Stimulated activated naive CD8-positive, alpha-beta T cell treated with anti-CD3 and anti-CD28 coated beads, Interleukin-15, amount 100 ng/mL, for 72 hours (primary cell): ENCODE results near the gene TOMM22.

Experiments
- ATAC-seq: fragments of 150-1000 bp; cut with Tn5 transposase; 2 replicates; pipeline ENCODE4 v1.10.0; 2021; ENCODE audit warnings: mild to moderate bottlenecking, moderate library complexity
- DNase-seq, 2 donors: peaks; one replicate each; pipeline ENCODE4 v3.0.0; 2021 to 2022
- H3K27ac Mint-ChIP-seq, 2 donors: one replicate each; pipeline ENCODE4 v1.8.0; 2022; ENCODE audit warnings: mild to moderate bottlenecking in 2 of 2, mixed read lengths in 2 of 2, moderate library complexity in 2 of 2
- H3K27me3 Mint-ChIP-seq: one replicate; pipeline ENCODE4 v1.8.0; 2022; ENCODE audit warnings: mixed read lengths
- H3K4me1 Mint-ChIP-seq: one replicate; pipeline ENCODE4 v1.8.0; 2022; ENCODE audit warnings: mild to moderate bottlenecking, mixed read lengths
- H3K4me3 Mint-ChIP-seq, 2 donors: one replicate each; pipeline ENCODE4 v1.8.0; 2022; ENCODE audit warnings: mild to moderate bottlenecking in 2 of 2, mixed read lengths in 2 of 2, moderate library complexity in 1 of 2
- H3K9me3 Mint-ChIP-seq, 2 donors: one replicate each; pipeline ENCODE4 v1.8.0; 2022; ENCODE audit warnings: mixed read lengths in 2 of 2

Gene TOMM22

GRCh38 chr22:38718414-38718813 is 36.7 kb downstream of the TOMM22 start:
- no peak overlapping the region for H3K27ac Mint-ChIP-seq

GRCh38 chr22:38719196-38719595 is 37.4 kb downstream of the TOMM22 start:
- DNase-seq (no peak), ATAC-seq (no peak)
- Mint-ChIP-seq H3K9me3 (no peaks in the 10 kb centered on the region), H3K4me1 (peaks cover 16% of the 10 kb centered on the region), H3K4me3 (no peak overlapping the region), H3K27ac (no peak overlapping the region), H3K27me3 (no peaks in the 10 kb centered on the region)

More at GRCh38 chr22:38718414-38718813, 36.7 kb downstream of the TOMM22 start:
- peaks cover 23% of the 10 kb centered on the region for H3K4me1 Mint-ChIP-seq
- DNase-seq: no peak
- ATAC-seq: no peak
- no peaks in the 10 kb centered on the region for H3K27me3 Mint-ChIP-seq
- no peaks in the 10 kb centered on the region for H3K9me3 Mint-ChIP-seq
- no peak overlapping the region for H3K4me3 Mint-ChIP-seq

GRCh38 chr22:38720350-38720749 is 38.6 kb downstream of the TOMM22 start:
- DNase-seq (no peak), ATAC-seq (no peak)
- Mint-ChIP-seq H3K27me3 (no peaks in the 10 kb centered on the region), H3K9me3 (no peaks in the 10 kb centered on the region), H3K27ac (no peak overlapping the region), H3K4me1 (peaks cover 5% of the 10 kb centered on the region), H3K4me3 (no peak overlapping the region)

DNA sequence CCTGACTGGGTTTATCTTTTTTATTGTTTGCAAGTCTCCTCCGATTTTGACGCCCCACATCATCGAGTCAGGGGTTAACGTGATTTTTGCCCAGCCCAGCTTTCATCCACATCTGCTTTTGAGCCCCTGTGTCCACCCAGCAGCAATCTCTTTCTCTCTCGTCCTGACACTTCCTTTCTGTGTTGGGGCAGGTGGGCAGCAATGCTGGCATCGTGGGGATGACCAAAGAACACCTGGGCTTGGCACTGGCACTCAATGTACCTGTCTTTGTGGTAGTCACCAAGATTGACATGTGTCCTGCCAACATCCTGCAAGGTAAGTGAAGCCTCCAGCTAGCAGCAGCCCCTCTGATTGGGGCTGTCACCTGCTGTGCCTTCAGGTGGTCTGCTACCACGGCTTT is 39.8 kb downstream of the TOMM22 start:
- no peaks in the 10 kb centered on the region for H3K27me3 Mint-ChIP-seq

GRCh38 chr22:38724176-38724575 is 42.4 kb downstream of the TOMM22 start:
- DNase-seq (no peak), ATAC-seq (no peak)
- Mint-ChIP-seq H3K4me3 (no peak overlapping the region), H3K27ac (no peak overlapping the region), H3K4me1 (no peaks in the 10 kb centered on the region), H3K9me3 (no peaks in the 10 kb centered on the region), H3K27me3 (no peaks in the 10 kb centered on the region)

More for the DNA sequence above, 39.8 kb downstream of the TOMM22 start:
- DNase-seq (no peak), ATAC-seq (no peak)
- Mint-ChIP-seq H3K4me1 (no peaks in the 10 kb centered on the region), H3K4me3 (no peak overlapping the region), H3K27ac (peak overlapping the region in 1 of 2 donors; percentile 17), H3K9me3 (no peaks in the 10 kb centered on the region)

GRCh38 chr22:38724926-38725571 is 43.3 kb downstream of the TOMM22 start:
- H3K4me1 Mint-ChIP-seq: no peaks in the 10 kb centered on the region
- H3K4me3 Mint-ChIP-seq: no peak overlapping the region
- H3K9me3 Mint-ChIP-seq: no peaks in the 10 kb centered on the region
- H3K27me3 Mint-ChIP-seq: no peaks in the 10 kb centered on the region
- ATAC-seq (peak; percentile 76), DNase-seq (peak in 1 of 2 donors; percentile 30)
- H3K27ac Mint-ChIP-seq: peak overlapping the region; percentile 43 to 83

GRCh38 chr22:38725900-38726655 is 44.3 kb downstream of the TOMM22 start:
- Mint-ChIP-seq H3K4me1 (peaks cover 9% of the 10 kb centered on the region), H3K27me3 (no peaks in the 10 kb centered on the region), H3K27ac (peak overlapping the region in 1 of 2 donors; percentile 38), H3K9me3 (no peaks in the 10 kb centered on the region), H3K4me3 (no peak overlapping the region)
- no peak for DNase-seq
- no peak for ATAC-seq

DNA sequence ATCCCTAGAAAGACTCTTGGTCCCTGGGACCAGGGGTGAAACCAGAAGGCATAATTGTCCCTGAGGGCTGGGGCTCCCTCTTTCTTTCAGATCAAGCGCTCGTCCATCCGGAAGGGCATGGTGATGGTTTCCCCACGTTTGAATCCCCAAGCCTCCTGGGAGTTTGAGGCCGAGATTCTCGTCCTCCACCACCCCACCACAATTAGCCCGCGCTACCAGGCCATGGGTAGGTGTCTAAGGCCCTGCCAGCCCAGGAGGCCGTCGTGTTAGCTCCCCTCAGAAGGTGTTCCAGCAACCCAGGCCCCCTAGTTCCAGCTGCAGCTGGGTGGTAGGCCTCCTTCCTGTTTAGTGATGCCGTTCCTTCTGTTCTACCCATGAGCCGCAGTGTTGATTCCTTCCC is 45.4 kb downstream of the TOMM22 start:
- Mint-ChIP-seq H3K4me1 (peaks cover 19% of the 10 kb centered on the region), H3K27me3 (no peaks in the 10 kb centered on the region), H3K4me3 (no peak overlapping the region), H3K27ac (peak overlapping the region in 1 of 2 donors; percentile 87), H3K9me3 (no peaks in the 10 kb centered on the region)
- DNase-seq (no peak), ATAC-seq (no peak)

DNA sequence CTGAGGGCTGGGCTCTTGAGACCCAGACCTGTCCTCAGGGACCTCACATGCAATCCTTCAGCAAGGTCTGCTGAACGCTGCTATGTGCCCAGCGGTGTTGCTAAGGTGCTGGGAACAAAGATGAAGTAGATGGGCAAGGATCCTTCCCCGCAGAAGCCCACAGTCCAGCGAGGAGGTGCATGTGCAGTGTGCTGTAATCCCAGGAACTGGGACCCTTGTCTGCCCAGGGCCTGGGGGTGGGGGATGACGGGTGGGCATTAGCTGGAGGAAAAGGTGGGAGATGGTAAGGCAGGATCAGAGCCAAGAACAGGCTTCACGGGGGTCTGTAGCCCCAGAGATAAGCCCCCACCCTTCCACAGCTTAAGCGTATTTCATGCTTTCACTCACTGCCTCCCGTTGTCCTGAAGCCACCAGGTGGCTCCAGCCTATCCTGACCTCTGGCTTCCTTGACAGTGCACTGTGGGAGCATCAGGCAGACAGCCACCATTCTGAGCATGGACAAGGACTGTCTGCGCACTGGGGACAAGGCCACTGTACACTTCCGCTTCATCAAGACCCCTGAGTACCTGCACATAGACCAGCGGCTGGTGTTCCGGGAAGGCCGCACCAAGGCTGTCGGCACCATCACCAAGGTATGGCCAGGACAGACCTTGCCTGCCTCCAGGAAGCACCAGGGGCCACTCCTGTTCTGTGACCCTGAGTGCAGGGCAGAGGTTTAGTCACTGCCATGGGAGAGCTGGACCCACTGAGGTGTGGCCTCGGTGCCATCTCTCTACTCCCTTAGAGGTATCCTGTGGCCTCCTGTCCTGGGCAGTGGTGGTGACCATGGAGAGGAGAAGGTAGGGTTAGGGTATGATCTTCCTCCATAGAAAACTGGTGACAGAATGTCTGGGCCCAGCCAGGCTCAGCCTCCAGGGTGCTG is 46.0 kb downstream of the TOMM22 start:
- Mint-ChIP-seq H3K4me3 (no peak overlapping the region), H3K27me3 (no peaks in the 10 kb centered on the region), H3K9me3 (no peaks in the 10 kb centered on the region), H3K27ac (peak overlapping the region in 1 of 2 donors; percentile 87), H3K4me1 (peaks cover 23% of the 10 kb centered on the region)
- DNase-seq (no peak), ATAC-seq (no peak)

DNA sequence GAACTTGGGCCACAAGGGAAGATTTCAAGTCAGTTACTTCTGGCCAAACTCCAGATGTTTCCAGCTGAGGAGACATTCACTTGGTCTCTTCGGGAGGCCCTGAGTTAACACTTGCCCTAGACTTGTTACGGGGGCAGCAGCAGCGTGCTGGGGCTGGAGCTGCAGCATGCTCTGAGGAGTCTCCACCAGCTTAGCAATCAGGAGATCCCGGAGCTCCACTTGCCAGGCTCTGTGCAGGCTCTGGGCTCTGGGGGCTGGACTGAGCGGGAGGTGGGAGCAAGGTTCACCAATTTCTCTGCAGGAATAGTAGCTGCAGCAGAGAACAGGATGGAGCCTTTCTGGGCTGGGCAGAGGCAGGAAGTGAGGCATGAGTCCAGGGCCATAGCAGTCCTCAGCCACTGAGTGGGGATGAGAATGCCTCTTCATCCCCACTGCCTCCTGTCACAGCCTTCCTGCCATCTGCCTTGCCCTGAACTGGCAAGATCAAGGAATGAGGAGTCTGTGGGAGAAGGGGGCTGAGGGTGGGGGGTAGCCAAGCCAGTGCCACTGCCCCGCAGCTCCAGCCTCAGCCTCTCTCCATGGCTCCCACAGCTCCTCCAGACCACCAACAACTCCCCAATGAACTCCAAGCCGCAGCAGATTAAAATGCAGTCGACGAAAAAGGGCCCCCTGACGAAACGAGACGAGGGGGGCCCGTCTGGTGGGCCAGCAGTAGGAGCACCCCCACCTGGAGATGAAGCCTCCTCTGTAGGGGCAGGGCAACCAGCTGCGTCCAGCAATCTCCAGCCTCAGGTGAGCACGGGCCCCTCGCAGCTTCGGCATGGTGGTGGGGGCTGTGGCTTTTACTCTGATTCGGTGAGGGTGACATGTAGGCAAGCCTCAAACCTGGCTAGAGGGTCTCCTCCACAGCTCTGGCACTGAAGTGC is 47.4 kb downstream of the TOMM22 start:
- DNase-seq: peak in 1 of 2 donors; percentile 9
- H3K27me3 Mint-ChIP-seq: no peaks in the 10 kb centered on the region
- no peaks in the 10 kb centered on the region for H3K9me3 Mint-ChIP-seq
- no peak overlapping the region for H3K4me3 Mint-ChIP-seq
- no peak for ATAC-seq
- H3K27ac Mint-ChIP-seq: peak overlapping the region in 1 of 2 donors; percentile 88
- peaks cover 37% of the 10 kb centered on the region for H3K4me1 Mint-ChIP-seq

GRCh38 chr22:38729946-38730345 is 48.2 kb downstream of the TOMM22 start:
- Mint-ChIP-seq H3K4me3 (no peak overlapping the region), H3K27me3 (no peaks in the 10 kb centered on the region), H3K4me1 (peaks cover 45% of the 10 kb centered on the region), H3K9me3 (no peaks in the 10 kb centered on the region), H3K27ac (peak overlapping the region in 1 of 2 donors; percentile 75)
- peak in 1 of 2 donors; percentile 8 for DNase-seq
- ATAC-seq: no peak

GRCh38 chr22:38730411-38730871 is 48.7 kb downstream of the TOMM22 start:
- Mint-ChIP-seq H3K4me1 (peaks cover 50% of the 10 kb centered on the region), H3K4me3 (no peak overlapping the region)
- peak in 1 of 2 donors; percentile 11 for DNase-seq

GRCh38 chr22:38731703-38732161 is 50.0 kb downstream of the TOMM22 start:
- peak overlapping the region in 1 of 2 donors; percentile 90 for H3K27ac Mint-ChIP-seq
- H3K9me3 Mint-ChIP-seq: no peaks in the 10 kb centered on the region
- peaks cover 63% of the 10 kb centered on the region for H3K4me1 Mint-ChIP-seq
- ATAC-seq (peak; percentile 3), DNase-seq (peak in 1 of 2 donors; percentile 18)
- no peaks in the 10 kb centered on the region for H3K27me3 Mint-ChIP-seq
- H3K4me3 Mint-ChIP-seq: peak overlapping the region in 1 of 2 donors; percentile 38

More at GRCh38 chr22:38730411-38730871, 48.7 kb downstream of the TOMM22 start:
- Mint-ChIP-seq H3K27me3 (no peaks in the 10 kb centered on the region), H3K9me3 (no peaks in the 10 kb centered on the region), H3K27ac (peak overlapping the region in 1 of 2 donors; percentile 75)
- no peak for ATAC-seq

DNA sequence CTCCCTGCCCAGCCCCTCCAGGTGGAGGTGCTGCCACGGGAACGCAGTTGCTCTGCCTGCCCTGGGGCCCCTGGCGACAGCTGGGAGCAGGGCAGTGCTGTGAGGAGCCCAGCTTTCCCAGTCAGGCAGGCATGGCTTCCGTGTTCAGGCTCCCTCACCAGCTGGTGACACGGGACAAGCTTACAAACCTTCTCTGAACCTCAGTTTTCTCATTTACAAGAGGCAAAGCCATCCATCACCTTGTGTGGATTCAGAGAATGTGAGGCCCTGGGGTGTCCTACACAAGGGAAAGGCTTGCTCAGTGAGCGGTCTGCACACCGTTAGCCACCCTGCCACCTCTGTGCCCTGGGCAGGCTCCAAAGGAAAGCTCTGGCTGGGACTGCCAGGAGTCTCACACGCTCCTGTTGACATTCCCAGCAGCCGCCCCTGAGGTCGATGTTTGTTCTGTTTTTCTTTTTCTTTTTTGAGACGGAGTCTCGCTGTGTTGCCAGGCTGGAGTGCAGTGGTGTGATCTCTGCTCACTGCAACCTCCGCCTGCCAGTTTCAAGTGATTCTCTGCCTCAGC is 50.6 kb downstream of the TOMM22 start:
- Mint-ChIP-seq H3K4me3 (peak overlapping the region in 1 of 2 donors; percentile 37), H3K27me3 (no peaks in the 10 kb centered on the region), H3K4me1 (peaks cover 69% of the 10 kb centered on the region), H3K9me3 (no peaks in the 10 kb centered on the region), H3K27ac (peak overlapping the region in 1 of 2 donors; percentile 98)
- ATAC-seq (no peak), DNase-seq (peak in 1 of 2 donors; percentile 12)
